GM12801 (cell line): Measurements from ENCODE around the gene RPL5.

Experiments used
- TF ChIP-seq, protein P1 (sequence below): IDR thresholded peaks from one replicate; pipeline ENCODE4 v1.5.1; 2011; ENCODE audit warnings: control low read depth; ENCODE audit not compliant: insufficient read length; ENCODE audit errors: extremely low read depth

The RPL5 gene

GRCh38 chr1:92839442-92839841 lies 7.6 kb downstream of the RPL5 start:
- TF ChIP-seq, protein P1, sequence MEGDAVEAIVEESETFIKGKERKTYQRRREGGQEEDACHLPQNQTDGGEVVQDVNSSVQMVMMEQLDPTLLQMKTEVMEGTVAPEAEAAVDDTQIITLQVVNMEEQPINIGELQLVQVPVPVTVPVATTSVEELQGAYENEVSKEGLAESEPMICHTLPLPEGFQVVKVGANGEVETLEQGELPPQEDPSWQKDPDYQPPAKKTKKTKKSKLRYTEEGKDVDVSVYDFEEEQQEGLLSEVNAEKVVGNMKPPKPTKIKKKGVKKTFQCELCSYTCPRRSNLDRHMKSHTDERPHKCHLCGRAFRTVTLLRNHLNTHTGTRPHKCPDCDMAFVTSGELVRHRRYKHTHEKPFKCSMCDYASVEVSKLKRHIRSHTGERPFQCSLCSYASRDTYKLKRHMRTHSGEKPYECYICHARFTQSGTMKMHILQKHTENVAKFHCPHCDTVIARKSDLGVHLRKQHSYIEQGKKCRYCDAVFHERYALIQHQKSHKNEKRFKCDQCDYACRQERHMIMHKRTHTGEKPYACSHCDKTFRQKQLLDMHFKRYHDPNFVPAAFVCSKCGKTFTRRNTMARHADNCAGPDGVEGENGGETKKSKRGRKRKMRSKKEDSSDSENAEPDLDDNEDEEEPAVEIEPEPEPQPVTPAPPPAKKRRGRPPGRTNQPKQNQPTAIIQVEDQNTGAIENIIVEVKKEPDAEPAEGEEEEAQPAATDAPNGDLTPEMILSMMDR, result no peak

DNA sequence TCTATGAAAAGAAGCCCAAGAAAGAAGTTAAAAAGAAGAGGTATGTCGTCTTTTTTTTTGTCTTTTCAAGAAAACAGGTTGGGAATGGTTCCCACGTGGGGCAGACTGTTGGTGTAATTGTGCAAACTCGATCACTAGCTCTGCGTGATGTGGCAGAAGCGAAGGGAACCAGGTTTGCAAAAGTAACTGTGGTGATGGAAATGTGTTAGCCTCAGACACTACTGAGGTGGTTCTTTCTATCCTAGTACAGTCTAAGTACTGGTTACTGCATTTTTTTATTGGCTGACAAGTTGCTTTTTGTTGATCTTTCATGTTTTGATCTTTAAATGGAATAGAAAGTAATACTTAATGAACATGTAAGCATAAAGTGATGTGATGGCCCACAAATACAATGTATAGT lies 8.8 kb downstream of the RPL5 start:
- TF ChIP-seq, protein P1, result no peak

- TF ChIP-seq, protein P1, result no peak
Measured at GRCh38 chr1:92842082-92843045, 10.5 kb downstream of the RPL5 start.

DNA sequence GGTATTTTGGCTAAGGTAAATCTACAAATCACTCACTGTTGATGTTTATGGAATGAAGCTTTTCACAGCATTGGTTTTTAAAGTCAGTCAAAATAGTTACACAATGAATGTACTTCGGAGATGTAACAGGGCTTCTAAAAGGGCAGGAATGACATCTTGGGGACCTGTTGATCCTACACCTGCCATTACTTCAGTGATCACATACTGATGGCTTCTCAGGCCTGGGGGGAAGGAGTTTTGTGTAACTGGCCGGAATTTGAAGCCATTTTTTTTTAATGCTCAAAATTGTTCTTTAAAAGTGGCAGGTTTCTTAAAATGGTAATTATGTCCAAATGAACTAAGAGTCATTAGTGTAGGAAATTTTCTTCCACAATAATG lies 11.2 kb downstream of the RPL5 start:
- TF ChIP-seq, protein P1, result no peak

DNA sequence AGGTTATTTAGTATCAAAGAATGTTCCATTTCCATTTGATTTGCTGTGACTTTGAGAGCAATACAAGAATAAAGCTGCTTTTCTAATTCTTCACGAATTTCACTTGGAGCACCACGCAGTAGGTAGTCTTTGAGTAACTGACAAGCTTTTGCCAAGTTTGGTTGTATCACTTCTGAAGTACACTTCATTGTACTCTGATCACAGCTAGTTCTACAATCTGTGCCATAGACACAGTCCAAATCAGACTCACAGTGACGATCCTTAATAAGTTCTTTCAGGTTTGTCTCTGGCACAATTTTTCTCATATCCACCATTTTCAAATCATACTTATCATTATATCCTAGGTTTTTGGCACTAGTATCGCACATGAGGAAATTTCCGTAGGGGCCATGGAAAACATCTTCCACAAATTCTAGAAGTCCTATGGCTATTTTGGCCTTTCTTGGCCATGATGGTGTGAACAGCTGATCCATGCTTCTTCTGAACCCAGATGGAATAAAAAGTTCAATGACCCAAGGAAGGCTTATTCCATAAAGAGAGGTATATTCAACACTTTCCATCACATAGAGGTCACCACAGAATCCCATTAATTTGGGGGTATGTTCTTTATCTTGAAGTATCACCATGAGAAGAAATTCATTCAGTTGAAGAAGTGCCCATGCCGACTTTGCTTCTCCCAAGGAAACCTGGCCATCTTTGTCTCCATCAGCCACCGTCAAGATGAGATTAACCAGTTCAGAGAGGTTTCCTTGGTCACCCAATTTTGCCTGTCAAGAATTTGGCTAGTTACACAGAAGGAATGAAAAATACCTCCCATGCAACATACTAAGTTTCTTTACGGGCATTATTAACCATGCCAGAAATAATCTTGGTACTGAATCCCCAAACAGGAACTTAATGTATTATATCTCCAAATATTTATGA lies 11.9 kb downstream of the RPL5 start:
- TF ChIP-seq, protein P1, result no peak

- TF ChIP-seq, protein P1, result no peak
Measured at GRCh38 chr1:92844439-92844838, 12.6 kb downstream of the RPL5 start.

- TF ChIP-seq, protein P1, result no peak
Measured at GRCh38 chr1:92845908-92846307, 14.1 kb downstream of the RPL5 start.
